Kidney epithelial cell (primary cell): ENCODE measurements around the gene VAT1L. TPM values are rescaled to one million over a fixed set of nuclear protein-coding genes. Genes with fewer than 3 reads are reported as not detected.
"Not testable (repeated sequence)": the region's sequence is repeated elsewhere in the genome, so short reads cannot be mapped to it uniquely, and the experiment has no call there.

Experiments used
- DNase-seq: peaks from one replicate; pipeline ENCODE4 v3.0.0-alpha.2; 2010; ENCODE audit warnings: low read depth
- H3K27me3 ChIP-seq: 2 replicates; pipeline ENCODE4 v1.6.0; 2011; ENCODE audit warnings: low read length; ENCODE audit not compliant: control insufficient read depth, insufficient read depth
- H3K36me3 ChIP-seq: 2 replicates; pipeline ENCODE4 v1.5.1; 2011; ENCODE audit warnings: low read length; ENCODE audit not compliant: control insufficient read depth, insufficient read depth
- H3K4me3 ChIP-seq: 2 replicates; pipeline ENCODE4 v1.5.1; 2011; ENCODE audit warnings: low read depth, mild to moderate bottlenecking, control low read depth, low read length
- total RNA-seq: library from RNA; depleted of rRNA; stranded (reverse); fragments of >200 nt; gene quantifications from 2 replicates; pipeline ENCODE4 v1.2.3, GENCODE V29; 2015
- TF ChIP-seq, protein P1 (sequence below): IDR thresholded peaks from 2 replicates; pipeline ENCODE4 v1.5.1; 2011; ENCODE audit warnings: mild to moderate bottlenecking, moderate library complexity, low read length, control low read depth, inconsistent platforms; ENCODE audit not compliant: insufficient read depth, poor library complexity, severe bottlenecking

Gene VAT1L
- total RNA-seq, 1 donor from 2014 or later: 0.29 TPM

DNA sequence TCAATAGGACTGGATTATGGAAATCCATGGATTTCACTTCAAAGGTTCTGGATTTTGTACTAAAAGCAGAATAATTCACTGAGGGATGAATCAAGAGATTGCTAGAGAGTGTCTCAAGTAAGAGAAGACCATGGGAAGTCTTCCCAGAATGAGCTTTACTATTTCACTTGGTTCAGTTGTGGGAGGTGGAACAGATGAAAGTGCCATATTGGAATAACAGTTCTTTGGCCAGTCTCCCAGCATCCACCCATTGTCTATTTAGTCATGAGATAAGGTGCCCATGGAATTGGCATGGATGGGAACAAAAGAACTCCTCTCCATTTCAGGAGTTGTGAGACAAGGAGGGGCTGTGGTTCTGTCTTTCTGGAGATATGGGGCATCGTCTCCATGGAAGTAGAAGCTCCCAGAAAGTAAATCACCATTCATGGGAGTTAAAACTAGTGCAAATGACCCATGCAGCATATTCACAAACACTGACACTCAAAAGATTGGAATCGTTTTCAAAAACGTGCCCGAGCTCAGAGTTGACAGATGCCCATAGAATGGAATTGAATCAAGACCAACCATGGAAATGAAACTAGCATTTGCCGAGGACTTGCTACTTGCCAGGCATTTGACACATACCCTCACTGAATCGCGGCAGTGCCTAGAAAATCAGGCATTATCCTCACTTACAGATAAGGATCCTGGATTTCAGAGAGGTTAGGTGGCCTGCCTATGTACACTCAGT lies 197.8 kb downstream of the VAT1L start:
- TF ChIP-seq, protein P1, sequence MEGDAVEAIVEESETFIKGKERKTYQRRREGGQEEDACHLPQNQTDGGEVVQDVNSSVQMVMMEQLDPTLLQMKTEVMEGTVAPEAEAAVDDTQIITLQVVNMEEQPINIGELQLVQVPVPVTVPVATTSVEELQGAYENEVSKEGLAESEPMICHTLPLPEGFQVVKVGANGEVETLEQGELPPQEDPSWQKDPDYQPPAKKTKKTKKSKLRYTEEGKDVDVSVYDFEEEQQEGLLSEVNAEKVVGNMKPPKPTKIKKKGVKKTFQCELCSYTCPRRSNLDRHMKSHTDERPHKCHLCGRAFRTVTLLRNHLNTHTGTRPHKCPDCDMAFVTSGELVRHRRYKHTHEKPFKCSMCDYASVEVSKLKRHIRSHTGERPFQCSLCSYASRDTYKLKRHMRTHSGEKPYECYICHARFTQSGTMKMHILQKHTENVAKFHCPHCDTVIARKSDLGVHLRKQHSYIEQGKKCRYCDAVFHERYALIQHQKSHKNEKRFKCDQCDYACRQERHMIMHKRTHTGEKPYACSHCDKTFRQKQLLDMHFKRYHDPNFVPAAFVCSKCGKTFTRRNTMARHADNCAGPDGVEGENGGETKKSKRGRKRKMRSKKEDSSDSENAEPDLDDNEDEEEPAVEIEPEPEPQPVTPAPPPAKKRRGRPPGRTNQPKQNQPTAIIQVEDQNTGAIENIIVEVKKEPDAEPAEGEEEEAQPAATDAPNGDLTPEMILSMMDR: no peak
- DNase-seq: no peak
- Histone ChIP-seq H3K27me3 (no peaks in the 10 kb centered on the region), H3K4me3 (no peak overlapping the region), H3K36me3 (no peaks in the 10 kb centered on the region)

DNA sequence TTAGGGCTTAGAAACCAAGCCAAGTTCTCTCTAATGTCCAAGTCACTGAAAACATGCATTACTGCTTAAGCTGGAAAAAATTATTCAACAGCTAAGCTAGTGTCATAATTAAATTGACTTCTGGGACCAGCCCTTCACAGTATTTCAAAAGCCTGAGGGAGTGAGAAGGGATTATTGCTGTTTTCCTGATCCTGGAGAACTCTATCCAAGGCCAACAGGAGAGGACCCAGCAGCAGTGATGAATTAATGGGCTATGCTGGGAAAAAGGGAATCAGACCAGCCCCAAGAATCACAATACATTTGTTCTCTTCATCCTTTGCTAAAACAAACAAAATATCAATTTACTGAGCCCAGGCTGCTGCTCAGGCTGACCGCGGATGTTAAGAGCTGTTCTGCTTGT lies 199.4 kb downstream of the VAT1L start:
- Histone ChIP-seq H3K36me3 (no peaks in the 10 kb centered on the region), H3K4me3 (no peak overlapping the region), H3K27me3 (no peaks in the 10 kb centered on the region)
- DNase-seq: no peak
- TF ChIP-seq, protein P1: no peak

DNA sequence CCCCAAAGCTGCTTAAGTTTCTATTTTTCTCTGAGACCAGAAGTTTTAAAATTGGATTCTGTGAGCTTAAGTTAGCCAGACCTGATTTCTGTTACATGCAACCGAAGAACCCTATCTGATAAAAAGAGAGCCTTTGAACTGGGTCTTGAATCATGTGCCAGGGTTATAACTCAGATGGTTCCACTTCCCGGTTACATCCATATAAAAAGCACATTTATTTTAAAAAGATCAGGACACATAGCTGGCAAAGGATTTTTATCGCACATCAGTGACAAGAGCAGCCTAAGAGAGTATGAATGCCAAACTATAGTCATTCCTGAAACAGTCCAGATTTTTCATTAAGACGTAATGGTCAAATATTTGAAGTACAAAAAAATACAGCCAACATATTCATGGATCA lies 201.5 kb downstream of the VAT1L start:
- no peak overlapping the region for H3K4me3 ChIP-seq
- no peaks in the 10 kb centered on the region for H3K36me3 ChIP-seq
- no peaks in the 10 kb centered on the region for H3K27me3 ChIP-seq
- DNase-seq: no peak
- TF ChIP-seq, protein P1: no peak

DNA sequence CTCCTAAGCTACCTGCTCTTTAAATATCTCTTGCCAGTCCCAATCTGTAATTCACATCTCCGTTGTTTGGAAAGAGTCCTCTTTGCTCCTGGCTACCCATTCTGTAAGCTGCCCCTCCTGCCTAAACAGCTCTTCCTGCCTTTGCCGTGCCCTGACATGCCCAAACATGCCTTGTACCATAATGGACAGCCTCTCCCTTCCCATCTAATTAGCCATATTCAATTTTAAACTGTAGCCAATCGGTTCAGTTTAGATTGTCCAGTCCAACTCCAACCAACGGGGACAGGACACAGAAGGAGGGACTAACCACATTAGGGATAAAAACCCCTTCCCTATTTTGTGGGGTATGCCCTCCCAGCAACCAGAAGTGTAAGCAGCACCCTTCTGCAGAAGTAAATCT lies 203.3 kb downstream of the VAT1L start:
- DNase-seq: no peak
- H3K36me3 ChIP-seq: no peaks in the 10 kb centered on the region
- TF ChIP-seq, protein P1: no peak
- H3K27me3 ChIP-seq: no peaks in the 10 kb centered on the region
- H3K4me3 ChIP-seq: no peak overlapping the region

DNA sequence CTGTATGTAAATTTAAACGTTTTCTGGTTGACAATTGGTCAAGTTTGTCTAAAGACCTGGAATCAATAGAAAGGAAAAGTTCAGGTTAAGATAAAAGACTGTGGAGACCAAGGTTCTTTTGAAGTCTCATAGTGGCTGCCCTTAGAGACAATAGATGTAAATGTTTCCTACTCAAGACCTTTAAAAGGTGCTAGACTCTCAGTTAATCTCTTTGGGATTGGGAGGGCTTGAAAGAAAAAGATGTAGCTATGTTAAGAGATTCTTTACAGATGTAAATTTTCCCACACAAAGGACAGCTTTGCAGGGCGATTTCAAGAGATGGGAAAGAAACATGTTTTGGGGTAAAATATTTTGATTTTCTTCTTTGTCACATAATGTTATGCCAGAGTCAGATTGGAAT lies 204.0 kb downstream of the VAT1L start:
- H3K4me3 ChIP-seq, DNase-seq, H3K36me3 ChIP-seq, H3K27me3 ChIP-seq: not testable (repeated sequence)

DNA sequence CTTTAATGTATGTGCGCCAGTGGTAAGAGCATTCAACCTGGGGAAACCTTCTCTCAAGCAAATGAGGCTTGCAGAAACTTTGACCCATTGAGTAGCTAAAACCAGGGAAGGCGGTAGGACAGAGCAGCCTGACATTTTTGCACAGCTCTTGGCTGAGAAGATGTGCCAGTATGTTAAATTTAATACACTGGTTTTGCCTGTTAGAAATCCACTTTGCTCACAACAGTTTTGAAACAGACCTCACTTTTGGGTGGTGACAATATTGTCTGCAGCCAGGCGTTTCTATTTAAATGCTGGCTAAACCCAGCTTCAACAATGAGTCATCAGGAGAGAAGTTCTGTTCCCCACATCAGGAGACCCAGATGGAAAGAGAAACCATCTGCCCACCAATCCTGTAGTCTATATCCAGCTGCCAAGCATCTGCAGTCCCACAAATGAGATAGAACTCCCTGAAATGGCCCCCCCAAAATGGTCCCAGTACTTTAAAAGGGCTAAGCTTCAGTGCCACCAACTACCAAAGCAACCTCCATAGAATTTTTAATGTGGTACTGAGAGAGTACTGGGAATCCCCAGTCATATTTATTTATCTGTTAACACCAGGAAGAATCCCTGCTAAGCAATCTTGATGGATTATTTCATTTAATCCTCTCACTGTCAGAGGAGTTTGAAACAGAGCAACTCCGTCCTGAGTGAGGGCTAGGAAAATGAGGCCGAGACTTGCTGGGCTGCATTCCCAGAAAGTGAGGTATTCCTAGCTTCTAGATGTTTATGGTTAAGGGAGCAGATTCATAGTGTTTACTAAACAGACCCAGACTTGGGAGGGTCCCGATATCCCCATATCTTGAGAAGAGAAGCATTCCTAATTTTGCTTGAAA lies 205.0 kb downstream of the VAT1L start:
- Histone ChIP-seq H3K27me3 (no peaks in the 10 kb centered on the region), H3K36me3 (no peaks in the 10 kb centered on the region), H3K4me3 (no peak overlapping the region)
- TF ChIP-seq, protein P1: no peak
- no peak for DNase-seq
